Body of pancreas (tissue), 4 donors: ENCODE measurements around the gene MEIOSIN.

Source experiments
- POLR2A ChIP-seq, 3 donors: fragments of 450-650 bp; IDR thresholded peaks; one replicate each; pipeline ENCODE4 v1.6.1; 2016; ENCODE audit warnings: antibody characterized with exemption in 3 of 3, mild to moderate bottlenecking in 2 of 3
- TF ChIP-seq, protein P1 (sequence below), 7 experiments: fragments of 450-650 bp in 4 of 7; fragments of 200-600 bp in 3 of 7; sonication (generic) in 3 of 7; IDR thresholded peaks; one replicate each; pipeline ENCODE4 v1.5.1; 2016 to 2019; ENCODE audit warnings: antibody characterized with exemption in 7 of 7

- TF ChIP-seq, protein P1, sequence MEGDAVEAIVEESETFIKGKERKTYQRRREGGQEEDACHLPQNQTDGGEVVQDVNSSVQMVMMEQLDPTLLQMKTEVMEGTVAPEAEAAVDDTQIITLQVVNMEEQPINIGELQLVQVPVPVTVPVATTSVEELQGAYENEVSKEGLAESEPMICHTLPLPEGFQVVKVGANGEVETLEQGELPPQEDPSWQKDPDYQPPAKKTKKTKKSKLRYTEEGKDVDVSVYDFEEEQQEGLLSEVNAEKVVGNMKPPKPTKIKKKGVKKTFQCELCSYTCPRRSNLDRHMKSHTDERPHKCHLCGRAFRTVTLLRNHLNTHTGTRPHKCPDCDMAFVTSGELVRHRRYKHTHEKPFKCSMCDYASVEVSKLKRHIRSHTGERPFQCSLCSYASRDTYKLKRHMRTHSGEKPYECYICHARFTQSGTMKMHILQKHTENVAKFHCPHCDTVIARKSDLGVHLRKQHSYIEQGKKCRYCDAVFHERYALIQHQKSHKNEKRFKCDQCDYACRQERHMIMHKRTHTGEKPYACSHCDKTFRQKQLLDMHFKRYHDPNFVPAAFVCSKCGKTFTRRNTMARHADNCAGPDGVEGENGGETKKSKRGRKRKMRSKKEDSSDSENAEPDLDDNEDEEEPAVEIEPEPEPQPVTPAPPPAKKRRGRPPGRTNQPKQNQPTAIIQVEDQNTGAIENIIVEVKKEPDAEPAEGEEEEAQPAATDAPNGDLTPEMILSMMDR (IDR thresholded peaks at IDR 0.05), result no peak
- TF ChIP-seq POLR2A (IDR thresholded peaks at IDR 0.05), result no peak
Measured at GRCh38 chr19:45765702-45766295, 32.6 kb downstream of the MEIOSIN start.
